ENCODE measurements around the gene RAF1. TPM values are rescaled to one million over a fixed set of nuclear protein-coding genes. Genes with fewer than 3 reads are reported as not detected.

RAF1 gene
- total and polyA plus RNA-seq, 2 experiments from 2014 or later = 39.5 to 123 TPM

DNA sequence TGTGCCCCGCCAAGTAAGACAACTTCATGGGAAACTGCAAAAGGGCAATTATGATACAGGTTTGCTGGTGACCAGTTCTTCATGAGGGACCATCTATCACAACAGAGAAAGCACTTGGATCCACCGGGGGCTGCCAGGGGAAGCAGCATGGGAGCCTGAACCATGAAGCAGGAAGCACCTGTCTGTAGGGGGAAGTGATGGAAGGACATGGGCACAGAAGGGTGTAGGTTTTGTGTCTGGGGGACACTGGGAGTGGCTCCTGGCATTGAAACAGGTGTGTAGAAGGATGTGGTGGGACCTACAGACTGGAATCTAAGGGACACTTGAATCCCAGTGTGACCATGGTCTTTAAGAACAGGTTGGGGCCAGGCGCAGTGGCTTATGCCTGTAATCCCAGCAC is 84.5 kb downstream of the RAF1 start:
- H3K27me3 ChIP-seq (ENCODE audit: insufficient read depth) = no peaks in the 10 kb centered on the region
- peaks cover 12% of the 10 kb centered on the region for H4K20me1 ChIP-seq (replicated peaks; ENCODE audit: insufficient read depth)
- Mint-ChIP-seq H3K4me3 (no peak overlapping the region), H3K27ac (no peak overlapping the region), H3K4me1 (peaks cover 3% of the 10 kb centered on the region; the same call in 2 of the 3 replicates), H3K36me3 (ENCODE audit: low read depth) (peaks cover 84% of the 10 kb centered on the region), H3K27me3 (ENCODE audit: insufficient read depth, low read depth, poor library complexity) (peaks cover 23% of the 10 kb centered on the region), H3K9me3 (no peaks in the 10 kb centered on the region)
- H3K27ac ChIP-seq (ENCODE audit: low read depth) = no peak overlapping the region
- DNase-seq (ENCODE audit: low spot score) (no peak), ATAC-seq (no peak)
- H2AFZ ChIP-seq = no peak overlapping the region
- H3K79me2 ChIP-seq (replicated peaks; ENCODE audit: insufficient read depth) = no peaks in the 10 kb centered on the region
- no peak overlapping the region for H3K4me2 ChIP-seq
- no peaks in the 10 kb centered on the region for H3K4me1 ChIP-seq (ENCODE audit: insufficient read depth)
- H3K4me3 ChIP-seq = no peak overlapping the region
- TF ChIP-seq POLR2AphosphoS5 (IDR thresholded peaks at IDR 0.05; ENCODE audit: low read depth) = no peak
- no peak for TF ChIP-seq ZNF114 (CRISPR knock-in tag; IDR thresholded peaks at IDR 0.05)
- TF ChIP-seq ZNF331 (CRISPR knock-in tag; IDR thresholded peaks at IDR 0.05; ENCODE audit: low read depth) = no peak
- TF ChIP-seq CREB1 (CRISPR knock-in tag; IDR thresholded peaks at IDR 0.05; ENCODE audit: low read depth) = no peak
- TF ChIP-seq EZH2 (IDR thresholded peaks at IDR 0.05; ENCODE audit: low read depth, unreplicated experiment) = no peak
- TF ChIP-seq, protein P1, sequence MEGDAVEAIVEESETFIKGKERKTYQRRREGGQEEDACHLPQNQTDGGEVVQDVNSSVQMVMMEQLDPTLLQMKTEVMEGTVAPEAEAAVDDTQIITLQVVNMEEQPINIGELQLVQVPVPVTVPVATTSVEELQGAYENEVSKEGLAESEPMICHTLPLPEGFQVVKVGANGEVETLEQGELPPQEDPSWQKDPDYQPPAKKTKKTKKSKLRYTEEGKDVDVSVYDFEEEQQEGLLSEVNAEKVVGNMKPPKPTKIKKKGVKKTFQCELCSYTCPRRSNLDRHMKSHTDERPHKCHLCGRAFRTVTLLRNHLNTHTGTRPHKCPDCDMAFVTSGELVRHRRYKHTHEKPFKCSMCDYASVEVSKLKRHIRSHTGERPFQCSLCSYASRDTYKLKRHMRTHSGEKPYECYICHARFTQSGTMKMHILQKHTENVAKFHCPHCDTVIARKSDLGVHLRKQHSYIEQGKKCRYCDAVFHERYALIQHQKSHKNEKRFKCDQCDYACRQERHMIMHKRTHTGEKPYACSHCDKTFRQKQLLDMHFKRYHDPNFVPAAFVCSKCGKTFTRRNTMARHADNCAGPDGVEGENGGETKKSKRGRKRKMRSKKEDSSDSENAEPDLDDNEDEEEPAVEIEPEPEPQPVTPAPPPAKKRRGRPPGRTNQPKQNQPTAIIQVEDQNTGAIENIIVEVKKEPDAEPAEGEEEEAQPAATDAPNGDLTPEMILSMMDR (conservative IDR thresholded peaks at IDR 0.05; ENCODE audit: low read depth in 2 of 2) = no peak
- TF ChIP-seq, protein P2, sequence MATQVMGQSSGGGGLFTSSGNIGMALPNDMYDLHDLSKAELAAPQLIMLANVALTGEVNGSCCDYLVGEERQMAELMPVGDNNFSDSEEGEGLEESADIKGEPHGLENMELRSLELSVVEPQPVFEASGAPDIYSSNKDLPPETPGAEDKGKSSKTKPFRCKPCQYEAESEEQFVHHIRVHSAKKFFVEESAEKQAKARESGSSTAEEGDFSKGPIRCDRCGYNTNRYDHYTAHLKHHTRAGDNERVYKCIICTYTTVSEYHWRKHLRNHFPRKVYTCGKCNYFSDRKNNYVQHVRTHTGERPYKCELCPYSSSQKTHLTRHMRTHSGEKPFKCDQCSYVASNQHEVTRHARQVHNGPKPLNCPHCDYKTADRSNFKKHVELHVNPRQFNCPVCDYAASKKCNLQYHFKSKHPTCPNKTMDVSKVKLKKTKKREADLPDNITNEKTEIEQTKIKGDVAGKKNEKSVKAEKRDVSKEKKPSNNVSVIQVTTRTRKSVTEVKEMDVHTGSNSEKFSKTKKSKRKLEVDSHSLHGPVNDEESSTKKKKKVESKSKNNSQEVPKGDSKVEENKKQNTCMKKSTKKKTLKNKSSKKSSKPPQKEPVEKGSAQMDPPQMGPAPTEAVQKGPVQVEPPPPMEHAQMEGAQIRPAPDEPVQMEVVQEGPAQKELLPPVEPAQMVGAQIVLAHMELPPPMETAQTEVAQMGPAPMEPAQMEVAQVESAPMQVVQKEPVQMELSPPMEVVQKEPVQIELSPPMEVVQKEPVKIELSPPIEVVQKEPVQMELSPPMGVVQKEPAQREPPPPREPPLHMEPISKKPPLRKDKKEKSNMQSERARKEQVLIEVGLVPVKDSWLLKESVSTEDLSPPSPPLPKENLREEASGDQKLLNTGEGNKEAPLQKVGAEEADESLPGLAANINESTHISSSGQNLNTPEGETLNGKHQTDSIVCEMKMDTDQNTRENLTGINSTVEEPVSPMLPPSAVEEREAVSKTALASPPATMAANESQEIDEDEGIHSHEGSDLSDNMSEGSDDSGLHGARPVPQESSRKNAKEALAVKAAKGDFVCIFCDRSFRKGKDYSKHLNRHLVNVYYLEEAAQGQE (IDR thresholded peaks at IDR 0.05; ENCODE audit: unreplicated experiment) = no peak
- TF ChIP-seq, protein P3, sequence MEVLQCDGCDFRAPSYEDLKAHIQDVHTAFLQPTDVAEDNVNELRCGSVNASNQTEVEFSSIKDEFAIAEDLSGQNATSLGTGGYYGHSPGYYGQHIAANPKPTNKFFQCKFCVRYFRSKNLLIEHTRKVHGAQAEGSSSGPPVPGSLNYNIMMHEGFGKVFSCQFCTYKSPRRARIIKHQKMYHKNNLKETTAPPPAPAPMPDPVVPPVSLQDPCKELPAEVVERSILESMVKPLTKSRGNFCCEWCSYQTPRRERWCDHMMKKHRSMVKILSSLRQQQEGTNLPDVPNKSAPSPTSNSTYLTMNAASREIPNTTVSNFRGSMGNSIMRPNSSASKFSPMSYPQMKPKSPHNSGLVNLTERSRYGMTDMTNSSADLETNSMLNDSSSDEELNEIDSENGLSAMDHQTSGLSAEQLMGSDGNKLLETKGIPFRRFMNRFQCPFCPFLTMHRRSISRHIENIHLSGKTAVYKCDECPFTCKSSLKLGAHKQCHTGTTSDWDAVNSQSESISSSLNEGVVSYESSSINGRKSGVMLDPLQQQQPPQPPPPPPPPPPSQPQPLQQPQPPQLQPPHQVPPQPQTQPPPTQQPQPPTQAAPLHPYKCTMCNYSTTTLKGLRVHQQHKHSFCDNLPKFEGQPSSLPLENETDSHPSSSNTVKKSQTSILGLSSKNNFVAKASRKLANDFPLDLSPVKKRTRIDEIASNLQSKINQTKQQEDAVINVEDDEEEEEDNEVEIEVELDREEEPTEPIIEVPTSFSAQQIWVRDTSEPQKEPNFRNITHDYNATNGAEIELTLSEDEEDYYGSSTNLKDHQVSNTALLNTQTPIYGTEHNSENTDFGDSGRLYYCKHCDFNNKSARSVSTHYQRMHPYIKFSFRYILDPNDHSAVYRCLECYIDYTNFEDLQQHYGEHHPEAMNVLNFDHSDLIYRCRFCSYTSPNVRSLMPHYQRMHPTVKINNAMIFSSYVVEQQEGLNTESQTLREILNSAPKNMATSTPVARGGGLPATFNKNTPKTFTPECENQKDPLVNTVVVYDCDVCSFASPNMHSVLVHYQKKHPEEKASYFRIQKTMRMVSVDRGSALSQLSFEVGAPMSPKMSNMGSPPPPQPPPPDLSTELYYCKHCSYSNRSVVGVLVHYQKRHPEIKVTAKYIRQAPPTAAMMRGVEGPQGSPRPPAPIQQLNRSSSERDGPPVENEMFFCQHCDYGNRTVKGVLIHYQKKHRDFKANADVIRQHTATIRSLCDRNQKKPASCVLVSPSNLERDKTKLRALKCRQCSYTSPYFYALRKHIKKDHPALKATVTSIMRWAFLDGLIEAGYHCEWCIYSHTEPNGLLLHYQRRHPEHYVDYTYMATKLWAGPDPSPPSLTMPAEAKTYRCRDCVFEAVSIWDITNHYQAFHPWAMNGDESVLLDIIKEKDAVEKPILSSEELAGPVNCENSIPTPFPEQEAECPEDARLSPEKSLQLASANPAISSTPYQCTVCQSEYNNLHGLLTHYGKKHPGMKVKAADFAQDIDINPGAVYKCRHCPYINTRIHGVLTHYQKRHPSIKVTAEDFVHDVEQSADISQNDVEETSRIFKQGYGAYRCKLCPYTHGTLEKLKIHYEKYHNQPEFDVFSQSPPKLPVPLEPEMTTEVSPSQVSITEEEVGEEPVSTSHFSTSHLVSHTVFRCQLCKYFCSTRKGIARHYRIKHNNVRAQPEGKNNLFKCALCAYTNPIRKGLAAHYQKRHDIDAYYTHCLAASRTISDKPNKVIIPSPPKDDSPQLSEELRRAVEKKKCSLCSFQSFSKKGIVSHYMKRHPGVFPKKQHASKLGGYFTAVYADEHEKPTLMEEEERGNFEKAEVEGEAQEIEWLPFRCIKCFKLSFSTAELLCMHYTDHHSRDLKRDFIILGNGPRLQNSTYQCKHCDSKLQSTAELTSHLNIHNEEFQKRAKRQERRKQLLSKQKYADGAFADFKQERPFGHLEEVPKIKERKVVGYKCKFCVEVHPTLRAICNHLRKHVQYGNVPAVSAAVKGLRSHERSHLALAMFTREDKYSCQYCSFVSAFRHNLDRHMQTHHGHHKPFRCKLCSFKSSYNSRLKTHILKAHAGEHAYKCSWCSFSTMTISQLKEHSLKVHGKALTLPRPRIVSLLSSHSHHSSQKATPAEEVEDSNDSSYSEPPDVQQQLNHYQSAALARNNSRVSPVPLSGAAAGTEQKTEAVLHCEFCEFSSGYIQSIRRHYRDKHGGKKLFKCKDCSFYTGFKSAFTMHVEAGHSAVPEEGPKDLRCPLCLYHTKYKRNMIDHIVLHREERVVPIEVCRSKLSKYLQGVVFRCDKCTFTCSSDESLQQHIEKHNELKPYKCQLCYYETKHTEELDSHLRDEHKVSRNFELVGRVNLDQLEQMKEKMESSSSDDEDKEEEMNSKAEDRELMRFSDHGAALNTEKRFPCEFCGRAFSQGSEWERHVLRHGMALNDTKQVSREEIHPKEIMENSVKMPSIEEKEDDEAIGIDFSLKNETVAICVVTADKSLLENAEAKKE (CRISPR knock-in tag; IDR thresholded peaks at IDR 0.05) = no peak
- TF ChIP-seq, protein P4, sequence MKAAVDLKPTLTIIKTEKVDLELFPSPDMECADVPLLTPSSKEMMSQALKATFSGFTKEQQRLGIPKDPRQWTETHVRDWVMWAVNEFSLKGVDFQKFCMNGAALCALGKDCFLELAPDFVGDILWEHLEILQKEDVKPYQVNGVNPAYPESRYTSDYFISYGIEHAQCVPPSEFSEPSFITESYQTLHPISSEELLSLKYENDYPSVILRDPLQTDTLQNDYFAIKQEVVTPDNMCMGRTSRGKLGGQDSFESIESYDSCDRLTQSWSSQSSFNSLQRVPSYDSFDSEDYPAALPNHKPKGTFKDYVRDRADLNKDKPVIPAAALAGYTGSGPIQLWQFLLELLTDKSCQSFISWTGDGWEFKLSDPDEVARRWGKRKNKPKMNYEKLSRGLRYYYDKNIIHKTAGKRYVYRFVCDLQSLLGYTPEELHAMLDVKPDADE (IDR thresholded peaks at IDR 0.05) = no peak
- no peak for TF ChIP-seq JUNB (IDR thresholded peaks at IDR 0.05; ENCODE audit: unreplicated experiment)
- TF ChIP-seq NANOG (IDR thresholded peaks at IDR 0.05; ENCODE audit: borderline replicate concordance) = no peak
- TF ChIP-seq STAT1 (IDR thresholded peaks at IDR 0.05; ENCODE audit: unreplicated experiment) = no peak
- no peak for TF ChIP-seq EZH2phosphoT487 (IDR thresholded peaks at IDR 0.05; ENCODE audit: unreplicated experiment)
- H3K36me3 ChIP-seq (ENCODE audit: insufficient read depth) = peaks cover 27% of the 10 kb centered on the region
- no peaks in the 10 kb centered on the region for H3K9me2 ChIP-seq (ENCODE audit: insufficient read depth)
- H3F3A ChIP-seq (replicated peaks; ENCODE audit: low read depth) = 0 out of 2 replicates have a peak, but pooled peaks cover 11% of the 10 kb centered on the region
